Suprapubic skin (tissue), 3 donors: ENCODE data around the gene MDGA2.

Source experiments
- CTCF ChIP-seq, 2 donors: fragments of 200-600 bp in 1 of 2; fragments of 450-650 bp in 1 of 2; sonication (generic) in 1 of 2; IDR thresholded peaks; one replicate each; pipeline ENCODE4 v1.5.1; 2016 to 2019; ENCODE audit warnings: antibody characterized with exemption in 2 of 2, mild to moderate bottlenecking in 1 of 2, moderate library complexity in 1 of 2
- POLR2A ChIP-seq, 2 donors: fragments of 450-650 bp; IDR thresholded peaks; one replicate each; pipeline ENCODE4 v1.6.1; 2017; ENCODE audit warnings: antibody characterized with exemption in 2 of 2, mild to moderate bottlenecking in 2 of 2, moderate library complexity in 2 of 2

- TF ChIP-seq CTCF (IDR thresholded peaks at IDR 0.05) (no peak), POLR2A (IDR thresholded peaks at IDR 0.05) (no peak)
Observed at GRCh38 chr14:47447076-47447475, 228.3 kb downstream of the MDGA2 start.
